GM21786 (cell line): ENCODE measurements around the gene KSR1.

ENCODE experiments used
- ATAC-seq: cut with Tn5 transposase; IDR thresholded peaks from one replicate; pipeline ENCODE4 v1.9.1; 2021; ENCODE audit not compliant: unreplicated experiment

KSR1 gene

DNA sequence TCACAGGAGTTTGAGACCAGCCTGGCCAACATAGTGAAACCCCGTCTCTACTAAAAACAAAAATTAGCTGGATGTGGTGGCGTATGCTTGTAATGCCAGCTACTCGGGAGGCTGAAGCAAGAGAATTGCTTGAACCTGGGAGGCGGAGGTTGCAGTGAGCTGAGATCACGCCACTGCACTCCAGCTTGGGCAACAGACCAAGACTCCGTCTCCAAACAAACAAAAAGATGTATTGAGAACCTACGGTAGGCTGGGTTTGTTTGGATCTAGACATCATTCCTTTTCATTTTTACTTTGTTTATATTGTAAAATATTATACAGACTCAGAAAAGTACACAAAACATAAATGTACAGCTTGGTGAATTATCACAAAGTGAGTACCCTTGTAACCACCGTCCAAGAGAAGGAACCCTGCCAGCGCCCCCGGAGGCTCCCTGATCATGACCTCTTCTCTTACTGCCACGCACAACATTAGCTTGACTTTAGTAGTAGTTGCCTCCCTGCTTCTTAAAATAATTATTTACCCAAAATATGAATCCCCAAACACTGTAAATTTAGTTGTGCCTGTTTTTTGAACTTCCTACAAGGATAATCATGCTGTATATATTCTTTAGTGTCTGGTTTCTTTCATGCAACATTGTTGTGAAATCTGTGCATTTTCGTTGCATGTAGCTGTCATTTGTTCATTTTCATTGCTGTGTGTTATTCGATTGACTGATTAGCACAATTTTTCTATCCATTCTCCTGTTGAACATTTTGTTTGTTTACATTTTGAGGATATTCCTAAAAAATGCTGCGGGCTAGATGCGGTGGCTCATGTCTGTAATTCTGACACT, 56.5 kb downstream of the KSR1 start:
- ATAC-seq: no peak

DNA sequence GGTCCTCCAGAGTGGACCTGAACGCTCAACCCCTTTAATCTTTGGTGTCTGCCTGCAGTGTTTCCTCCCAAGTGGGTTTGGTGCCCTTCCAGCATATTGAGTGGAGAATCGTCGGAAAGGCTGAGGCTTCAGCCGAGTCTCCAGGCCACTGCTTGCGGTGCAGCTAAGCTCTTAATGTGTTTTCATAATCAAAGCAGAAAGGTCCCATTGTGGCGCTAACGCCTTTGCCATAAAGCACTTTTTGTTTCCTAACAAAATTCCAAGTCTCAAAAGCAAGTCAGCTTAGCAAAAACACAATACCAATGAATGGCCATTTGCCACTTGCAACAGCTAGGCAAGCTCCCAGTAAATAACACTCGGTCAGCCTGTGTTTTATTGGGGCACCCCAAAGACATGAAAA, 57.6 kb downstream of the KSR1 start:
- no peak for ATAC-seq

DNA sequence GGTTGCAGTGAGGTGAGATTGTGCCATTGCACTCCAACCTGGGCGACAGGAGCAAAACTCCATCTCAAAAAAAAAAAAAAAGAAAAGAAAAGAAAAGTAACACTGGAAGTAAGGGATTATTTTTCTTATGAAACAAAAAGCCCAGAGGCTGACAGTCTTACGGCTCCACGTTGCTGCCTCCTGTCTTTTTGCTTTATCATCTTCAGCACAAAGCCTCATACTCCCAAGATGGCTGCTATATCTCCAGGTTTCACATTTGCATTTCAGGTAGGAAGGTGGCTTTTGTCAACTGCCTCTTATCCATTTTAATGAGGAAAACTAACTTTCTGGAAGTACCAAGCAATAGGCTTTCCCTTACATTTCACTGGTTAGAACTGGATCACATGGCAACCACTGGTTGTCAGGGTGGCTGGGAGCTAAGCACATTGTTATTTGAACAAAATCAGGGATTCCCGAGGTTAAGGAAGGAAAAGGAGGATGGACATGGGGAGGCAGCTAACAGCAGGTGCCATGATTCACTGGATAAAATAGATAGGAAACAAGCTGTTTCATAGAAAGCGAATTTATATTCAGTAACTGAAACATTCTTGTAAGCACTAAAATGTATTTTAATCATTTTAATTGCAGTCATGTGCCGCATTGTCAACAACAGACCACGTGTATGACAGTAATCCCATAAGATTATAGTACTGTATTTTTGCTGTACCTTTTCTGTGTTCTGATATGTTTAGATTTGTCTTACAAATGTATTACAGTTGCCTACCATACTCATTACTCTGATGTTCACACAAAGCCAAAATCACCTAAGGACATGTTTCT, 58.6 kb downstream of the KSR1 start:
- no peak for ATAC-seq

DNA sequence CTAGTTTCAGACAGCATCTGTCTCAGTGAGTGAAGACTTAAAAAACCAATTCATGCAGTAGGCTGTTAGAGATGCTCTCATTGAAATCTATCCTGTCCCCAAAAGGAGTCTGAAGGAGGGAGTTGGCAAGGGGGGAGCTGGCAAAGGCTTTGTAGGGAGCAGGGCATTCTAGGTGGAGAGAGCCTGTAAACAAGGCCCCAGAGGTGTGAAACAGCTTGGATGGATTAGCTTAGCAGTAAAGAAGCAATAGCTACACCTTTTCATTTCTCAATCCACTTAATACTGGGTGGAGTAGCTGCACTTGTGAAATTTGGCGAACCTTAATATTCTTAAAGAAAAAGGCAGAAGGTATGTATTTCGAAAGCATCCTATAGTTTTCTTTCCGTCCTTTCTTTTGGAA, 61.8 kb downstream of the KSR1 start:
- no peak for ATAC-seq

DNA sequence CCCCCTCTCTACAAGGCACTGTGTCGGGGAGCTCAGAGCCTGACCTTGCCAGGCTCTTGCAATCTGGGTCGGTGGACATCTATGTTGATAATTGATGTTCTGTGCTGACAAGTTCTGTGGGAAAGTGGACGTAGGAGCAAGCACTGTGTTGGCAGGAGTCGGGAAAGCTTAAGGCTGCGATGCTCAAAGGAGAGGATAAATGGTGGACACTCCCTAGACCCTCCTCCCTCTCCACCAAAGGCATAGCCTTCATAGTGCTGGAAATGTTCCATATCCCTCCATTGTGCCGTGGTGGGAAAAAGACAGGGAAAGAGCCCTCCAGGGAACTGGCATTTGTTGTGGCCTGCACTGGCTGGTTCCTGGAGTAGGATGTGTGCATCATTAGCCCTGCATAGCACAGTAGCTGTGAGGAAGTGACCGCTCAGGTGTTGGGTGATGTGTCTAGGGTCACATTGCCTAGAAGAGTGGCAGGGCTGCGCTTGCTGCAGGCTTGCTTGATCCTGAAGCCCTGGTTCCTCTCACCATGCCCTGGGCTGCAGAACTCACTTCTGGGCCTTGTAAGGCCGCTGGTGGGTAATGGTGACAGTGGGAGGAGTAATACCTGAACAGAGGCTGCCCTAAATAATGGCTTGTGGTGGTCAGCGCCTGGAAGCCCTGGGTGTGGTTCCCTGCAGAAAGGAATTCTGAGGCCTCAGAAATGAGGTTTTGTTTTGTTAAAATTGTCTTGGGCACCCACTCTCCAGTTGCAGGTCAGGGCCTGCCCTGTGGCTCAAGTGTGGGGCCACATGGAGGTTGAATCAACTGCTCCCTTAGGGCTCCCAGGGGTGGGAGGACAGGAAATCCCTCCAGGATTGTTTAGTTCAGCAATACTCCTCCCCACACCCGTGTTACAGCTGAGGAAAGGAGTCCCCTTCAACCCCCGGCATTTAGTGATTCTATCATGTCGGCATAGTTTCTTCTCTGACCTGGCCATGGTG, 62.6 kb downstream of the KSR1 start:
- no peak for ATAC-seq

DNA sequence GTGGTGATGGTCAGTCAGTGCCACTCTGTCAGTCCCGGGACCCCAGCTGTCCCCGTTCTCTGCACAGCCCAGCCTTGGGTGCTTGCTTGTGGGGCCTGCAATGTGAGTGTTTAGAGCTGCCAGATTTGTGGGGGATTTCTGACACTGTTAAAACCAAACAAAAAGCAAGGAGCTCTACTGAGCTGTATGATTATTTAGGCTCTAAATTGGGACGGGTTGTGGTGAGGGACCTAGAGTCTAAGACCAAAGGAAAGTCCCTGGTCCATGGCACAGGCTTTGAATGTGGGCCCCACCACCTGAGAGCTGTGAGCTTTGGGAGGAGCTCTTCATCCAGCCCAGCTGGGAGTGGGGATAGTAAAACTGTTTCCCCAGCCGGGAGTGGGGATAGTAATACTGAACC, 63.3 kb downstream of the KSR1 start:
- ATAC-seq: peak; percentile 53

DNA sequence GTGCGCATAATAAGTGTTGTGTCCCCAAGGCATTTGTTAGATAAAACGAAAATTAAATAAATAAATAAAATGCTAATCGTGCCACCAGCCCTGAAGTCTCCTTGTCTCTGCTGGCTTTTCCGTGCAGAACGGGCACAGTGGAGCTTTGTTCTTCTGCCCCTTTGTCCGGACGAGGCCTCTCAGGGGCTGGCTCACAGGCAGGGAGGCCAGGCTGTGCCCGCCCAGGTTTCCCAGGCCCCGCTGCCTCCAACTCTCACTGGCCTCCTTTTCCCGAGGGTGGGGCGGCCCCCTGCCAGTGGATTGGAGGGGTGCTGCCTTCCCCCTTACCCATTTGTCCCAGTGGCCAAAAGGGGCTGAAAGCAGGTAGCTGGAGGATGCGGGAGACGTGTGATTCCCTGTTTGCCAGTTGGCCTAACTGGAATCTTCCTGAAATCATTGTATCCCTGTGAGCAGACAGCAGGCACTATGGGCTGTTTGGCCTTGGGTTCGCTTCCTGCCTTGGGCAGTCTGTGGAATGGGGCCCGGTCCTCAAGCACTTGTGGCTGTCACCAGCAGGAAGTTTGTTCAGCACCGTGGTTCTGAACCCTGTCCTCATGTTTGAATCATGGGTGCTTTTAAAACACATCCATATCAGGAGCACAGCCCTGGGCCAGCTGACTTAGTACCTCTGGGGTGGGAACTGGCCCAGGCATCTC, 64.4 kb downstream of the KSR1 start:
- ATAC-seq: no peak

DNA sequence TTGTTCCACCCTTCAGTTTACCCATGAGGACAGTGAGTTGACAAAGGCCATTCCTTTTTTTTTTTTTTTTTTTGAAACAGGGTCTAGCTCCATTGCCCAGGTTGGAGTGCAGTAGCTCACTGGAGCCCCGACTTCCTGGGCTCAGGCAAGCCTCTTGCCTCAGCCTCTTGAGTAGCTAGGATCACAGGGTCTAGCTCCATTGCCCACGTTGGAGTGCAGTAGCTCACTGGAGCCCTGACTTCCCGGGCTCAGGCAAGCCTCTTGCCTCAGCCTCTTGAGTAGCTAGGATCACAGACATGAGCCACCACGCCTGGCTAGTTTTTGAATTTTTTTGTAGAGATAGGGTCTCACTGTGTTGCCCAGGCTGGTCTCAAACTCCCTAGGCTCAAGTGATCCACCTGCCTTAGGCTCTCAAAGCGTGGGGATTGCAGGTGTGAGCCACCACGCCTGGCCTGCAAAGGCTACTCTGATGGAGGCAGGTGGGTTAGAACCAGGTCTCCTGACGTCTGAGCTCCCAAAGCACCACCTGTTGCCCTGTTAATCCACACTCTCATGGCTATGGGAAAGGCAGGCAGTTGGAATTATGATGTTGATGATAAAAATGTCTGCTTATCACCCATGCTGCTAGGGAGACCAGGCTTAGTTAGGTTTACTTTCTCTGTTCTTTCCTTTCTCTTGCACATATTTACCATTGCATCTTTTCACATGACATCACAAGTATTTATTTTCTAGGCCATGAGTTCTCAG, 65.2 kb downstream of the KSR1 start:
- ATAC-seq: no peak

DNA sequence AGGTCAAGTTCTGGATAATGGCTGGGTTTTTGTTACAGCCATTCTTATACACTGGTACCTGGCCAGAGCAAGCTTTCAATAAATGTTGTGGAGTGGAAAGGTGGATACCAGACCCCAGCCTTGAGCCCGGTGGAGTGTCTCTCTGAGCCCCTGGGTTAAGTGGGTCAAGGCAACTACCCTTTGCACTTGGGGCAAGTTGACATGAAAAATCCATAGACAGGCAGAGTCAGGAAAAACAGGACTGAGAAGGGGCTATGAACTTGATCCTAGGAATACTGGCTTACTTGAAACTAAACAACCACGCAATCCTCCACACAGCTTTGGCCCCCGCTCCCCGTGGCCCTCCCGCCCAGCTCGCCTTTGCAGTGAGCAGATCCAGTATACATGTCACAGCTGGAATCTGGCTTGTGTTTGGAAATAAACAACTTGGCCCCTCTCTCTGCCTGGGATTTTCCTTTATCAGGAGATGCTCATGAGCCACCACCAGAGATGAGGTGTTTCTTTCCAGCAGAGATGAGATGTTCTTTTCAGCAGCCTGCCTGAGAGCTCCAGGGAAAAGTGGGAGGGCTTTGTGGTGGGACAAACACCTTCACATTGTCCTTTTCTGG, 65.9 kb downstream of the KSR1 start:
- ATAC-seq: no peak

DNA sequence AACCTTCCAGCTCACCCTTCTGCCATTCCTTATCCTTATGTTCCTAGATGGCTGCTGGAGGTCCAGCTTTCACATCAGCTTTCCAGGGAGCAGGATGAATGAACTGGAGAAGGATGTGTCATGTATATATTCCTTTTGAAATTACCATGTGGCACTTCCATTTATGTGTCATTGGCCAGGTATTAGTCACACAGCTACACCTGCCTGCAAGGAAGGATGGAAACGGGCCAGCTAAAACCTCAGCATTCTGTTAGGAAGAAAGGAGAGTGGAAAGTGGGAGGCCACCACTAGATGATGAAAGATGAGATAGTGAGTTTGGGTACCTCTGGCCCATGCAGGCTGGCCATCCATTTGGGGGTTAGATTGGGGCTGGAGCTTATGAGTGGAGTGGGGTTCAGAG, 67.5 kb downstream of the KSR1 start:
- ATAC-seq: no peak

DNA sequence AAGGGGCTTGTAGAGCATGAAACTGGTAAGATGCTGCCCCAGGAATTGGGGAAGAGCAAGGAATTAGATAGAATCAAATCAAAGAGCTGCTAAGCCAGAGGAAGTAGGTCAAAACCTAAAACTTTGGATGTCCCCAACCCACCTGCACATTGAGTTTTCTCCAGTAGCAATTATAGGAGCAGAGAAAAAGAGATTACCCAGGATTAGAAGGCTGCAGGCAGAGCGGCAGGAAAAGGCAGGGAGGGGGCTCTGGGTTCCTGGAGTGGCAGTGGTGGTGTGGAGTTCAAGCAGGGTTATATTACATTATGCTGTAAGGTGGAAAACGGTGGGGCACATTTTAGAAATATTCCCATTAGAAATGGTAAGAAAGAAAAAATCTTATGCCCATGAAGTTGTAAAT, 68.3 kb downstream of the KSR1 start:
- no peak for ATAC-seq

DNA sequence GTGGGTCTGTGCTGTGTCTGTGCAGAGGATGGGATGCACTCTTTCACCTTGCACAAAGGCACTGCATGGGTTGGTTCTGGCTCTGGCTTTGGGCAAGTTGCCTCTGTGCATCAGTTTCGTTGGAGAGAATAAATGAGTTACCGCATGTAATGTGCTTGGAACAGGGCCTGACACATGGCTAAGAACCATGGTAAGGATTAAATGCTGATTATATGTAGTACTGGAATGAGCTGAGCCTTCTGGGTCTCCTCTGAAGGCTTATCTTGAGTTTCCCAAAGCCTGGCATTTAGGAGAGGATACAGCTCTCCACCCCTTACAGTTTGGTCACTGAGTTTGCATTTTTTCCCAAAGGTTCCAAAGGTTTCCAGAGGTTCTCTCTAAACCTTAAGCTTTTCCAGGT, 69.1 kb downstream of the KSR1 start:
- ATAC-seq: no peak

DNA sequence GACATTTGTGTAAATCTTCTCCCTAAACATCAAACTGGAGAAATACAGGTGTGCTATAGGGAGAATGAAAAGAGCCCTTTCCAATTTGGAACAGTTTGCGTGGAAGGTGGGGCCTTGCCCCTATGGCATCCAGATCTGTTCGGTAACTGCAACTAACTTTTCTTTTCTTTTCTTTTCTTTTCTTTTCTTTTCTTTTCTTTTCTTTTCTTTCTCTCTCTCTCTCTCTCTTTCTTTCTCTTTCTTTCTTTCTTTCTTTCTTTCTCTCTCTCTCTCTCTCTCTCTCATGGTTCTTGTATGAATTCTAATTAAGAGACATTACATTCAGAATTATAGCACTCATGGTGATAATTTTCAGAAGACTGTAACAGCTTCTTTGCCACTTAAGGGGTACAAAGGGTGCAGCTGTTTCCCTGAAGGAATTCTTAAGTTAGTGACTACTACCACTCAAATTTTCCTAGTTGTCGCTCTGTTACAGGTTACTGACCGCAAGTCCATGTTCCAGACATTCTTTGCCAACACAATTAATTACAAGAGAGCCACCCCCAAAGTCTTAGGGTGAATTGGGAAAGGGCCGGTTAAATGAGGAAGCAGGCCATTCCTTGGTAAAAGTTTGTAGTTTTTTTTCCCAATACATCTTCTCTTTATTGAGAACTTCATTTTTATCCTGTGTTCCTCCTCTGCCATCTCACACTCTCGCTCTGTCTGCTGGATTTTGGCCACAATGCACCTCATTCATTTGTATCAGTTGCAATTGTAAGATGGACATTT, 69.8 kb downstream of the KSR1 start:
- no peak for ATAC-seq

DNA sequence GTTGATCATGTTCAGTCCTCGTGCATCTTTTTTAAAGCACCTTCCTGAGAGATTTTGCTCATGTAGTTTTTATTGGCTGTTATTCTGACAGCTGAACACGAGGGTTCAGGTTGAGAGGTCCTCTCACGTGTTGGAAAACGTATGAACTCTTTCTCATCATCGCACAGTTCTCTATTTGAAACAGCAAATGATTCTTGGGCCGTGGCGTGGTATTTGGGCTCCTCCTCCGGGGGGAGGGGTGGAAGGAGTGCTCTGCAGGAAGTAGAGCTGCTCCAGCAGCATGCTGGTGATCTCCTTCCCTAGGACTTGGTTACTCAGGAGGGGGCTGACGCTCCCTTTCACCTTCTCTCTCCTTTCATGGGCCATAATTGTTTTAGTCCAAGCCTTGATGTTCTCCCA, 70.4 kb downstream of the KSR1 start:
- peak; percentile 34 for ATAC-seq

DNA sequence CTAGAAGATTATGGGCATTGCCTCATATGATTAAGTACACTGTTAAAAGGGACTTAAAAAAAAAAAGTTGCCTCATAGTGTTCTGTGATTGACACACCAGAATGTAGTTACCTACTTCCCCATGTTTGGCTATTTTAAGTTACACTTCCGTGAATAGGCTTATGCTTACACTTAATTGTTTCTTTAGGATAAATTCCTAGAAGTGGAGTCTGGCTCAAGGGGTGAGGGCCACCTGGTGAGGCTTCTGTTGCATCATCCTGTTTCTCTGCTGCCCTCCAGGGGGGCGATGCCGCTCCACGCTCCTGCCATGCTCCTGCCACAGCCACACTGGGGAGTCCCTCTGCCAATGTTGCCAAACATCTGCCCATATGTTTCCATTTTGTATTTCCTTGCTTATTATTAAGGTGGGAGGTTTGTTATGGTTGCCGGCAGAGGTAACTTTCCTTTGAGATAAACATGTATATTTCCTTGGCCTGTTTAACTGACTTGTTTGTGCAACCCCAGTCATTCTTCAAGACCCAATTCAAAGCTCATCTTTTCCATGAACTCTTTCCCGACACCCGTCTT, 73.1 kb downstream of the KSR1 start:
- ATAC-seq: no peak

DNA sequence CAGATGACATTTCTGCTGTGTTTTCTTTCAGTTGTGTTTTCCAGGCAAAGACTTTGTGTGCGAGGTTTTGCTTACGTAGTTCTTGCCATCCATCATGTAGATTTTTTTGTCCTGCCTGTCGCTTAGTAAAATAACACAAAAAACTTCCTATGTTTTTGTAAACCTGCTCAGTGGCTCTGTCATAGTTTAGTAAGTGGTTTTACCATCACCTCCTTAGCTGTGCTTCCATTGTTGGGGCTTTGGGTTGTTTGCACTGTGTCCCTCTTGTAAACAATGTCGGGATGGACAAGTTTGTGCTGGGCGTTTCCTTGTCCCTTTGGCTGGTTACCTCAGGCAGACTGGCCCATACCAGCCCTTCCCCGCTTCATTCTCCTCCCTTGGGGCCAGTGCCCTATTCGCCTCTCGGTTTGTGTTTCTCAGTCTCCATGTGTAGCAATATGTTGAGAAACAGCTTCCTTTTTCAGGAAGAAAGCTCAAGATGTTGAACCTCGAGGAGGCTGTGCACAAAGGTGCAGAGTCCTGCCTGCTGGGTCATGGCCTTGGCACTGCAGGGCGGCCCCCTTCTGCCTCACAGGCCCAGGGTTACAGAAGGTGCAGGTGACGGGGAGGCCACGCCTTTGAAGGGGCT, 74.6 kb downstream of the KSR1 start:
- ATAC-seq: peak; percentile 50

DNA sequence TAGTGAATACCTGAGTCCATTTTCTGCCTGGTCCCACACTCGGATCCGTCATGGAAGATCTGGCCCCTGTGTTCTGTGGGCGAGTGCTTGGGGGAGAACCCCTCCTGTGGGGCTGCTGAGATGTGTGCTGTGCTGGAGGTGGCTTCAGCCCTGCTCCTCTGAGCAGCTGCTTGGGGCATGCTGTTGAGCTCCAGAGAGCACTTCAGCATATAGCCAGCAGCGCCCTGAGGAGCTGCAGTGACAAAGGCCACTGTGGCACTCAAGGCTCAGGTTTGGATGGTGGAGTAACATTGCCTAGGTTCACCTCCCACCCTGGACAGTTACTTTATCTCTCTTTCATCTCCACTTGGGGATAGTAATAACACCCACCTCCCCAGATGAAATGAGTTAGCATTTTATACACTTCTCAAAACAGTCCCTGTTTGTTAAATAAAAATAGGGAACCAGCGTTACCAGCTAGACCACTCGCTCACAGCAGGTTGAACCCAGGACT, 75.3 kb downstream of the KSR1 start:
- ATAC-seq: peak; percentile 45
